Gastrocnemius medialis (tissue), 4 donors: Measurements from ENCODE around the gene ZFP62. TPM values are rescaled to one million over a fixed set of nuclear protein-coding genes. Genes with fewer than 3 reads are reported as not detected.
"Not testable (repeated sequence)": the region's sequence is repeated elsewhere in the genome, so short reads cannot be mapped to it uniquely, and the experiment has no call there.

Source experiments
- ATAC-seq, 2 donors: fragments of 150-250 bp; one replicate each; pipeline ENCODE4 v1.9.1; 2016
- DNase-seq, 2 donors: peaks; one replicate each; pipeline ENCODE4 v3.0.0-alpha.2; 2019
- H3K27ac ChIP-seq, 4 donors: fragments of 200-600 bp; sonication (generic); 1 replicate in 1 of 4; 2 replicates in 3 of 4; pipeline ENCODE4 v1.5.1; 2016 to 2018; ENCODE audit warnings: mild to moderate bottlenecking in 2 of 4, moderate library complexity in 1 of 4
- H3K27me3 ChIP-seq, 3 donors: fragments of 200-600 bp; sonication (generic) in 2 of 3; 1 replicate in 1 of 3; 2 replicates in 2 of 3; pipeline versions ENCODE4 v1.5.1 to v1.6.0; 2016 to 2019; ENCODE audit warnings: mild to moderate bottlenecking in 1 of 3, moderate library complexity in 1 of 3
- H3K36me3 ChIP-seq, 2 donors: fragments of 200-600 bp; sonication (generic) in 1 of 2; one replicate each; pipeline ENCODE4 v1.5.1; 2017 to 2018
- H3K4me1 ChIP-seq, 2 donors: fragments of 200-600 bp; sonication (generic) in 1 of 2; one replicate each; pipeline ENCODE4 v1.5.1; 2016 to 2017; ENCODE audit warnings: mild to moderate bottlenecking in 2 of 2
- H3K4me3 ChIP-seq, 4 donors: fragments of 200-600 bp; sonication (generic) in 3 of 4; 1 replicate in 1 of 4; 2 replicates in 3 of 4; pipeline ENCODE4 v1.5.1; 2016 to 2019; ENCODE audit warnings: mild to moderate bottlenecking in 2 of 4
- H3K9me3 ChIP-seq, 3 donors: fragments of 200-600 bp; sonication (generic) in 2 of 3; 1 replicate in 1 of 3; 2 replicates in 2 of 3; pipeline ENCODE4 v1.5.1; 2016 to 2019
- CTCF ChIP-seq, 5 experiments: fragments of 450-650 bp in 3 of 5; fragments of 200-600 bp in 2 of 5; sonication (generic) in 2 of 5; IDR thresholded peaks in 4 of 5; conservative IDR thresholded peaks in 1 of 5; 1 replicate in 4 of 5; 2 replicates in 1 of 5; pipeline ENCODE4 v1.5.1; 2016 to 2019; ENCODE audit warnings: antibody characterized with exemption in 5 of 5, mild to moderate bottlenecking in 3 of 5, moderate library complexity in 3 of 5
- POLR2A ChIP-seq, 2 donors: fragments of 450-650 bp; IDR thresholded peaks; one replicate each; pipeline ENCODE4 v1.6.1; 2017; ENCODE audit warnings: antibody characterized with exemption in 2 of 2, mild to moderate bottlenecking in 2 of 2, moderate library complexity in 2 of 2
- in situ Hi-C, 4 donors: fragments of 200-750 bp; cut with MboI; loops; one replicate each; pipeline versions ENCODE4 v1.15.0 to v1.8.0; 2017; ENCODE audit warnings: low sequenced_read_pairs in 4 of 4
- intact Hi-C: fragments of 100-400 bp; cut with DNase I; formaldehyde crosslinking; loops from one replicate; pipeline ENCODE4 v1.15.1; 2023; ENCODE audit warnings: low total_unique reads
- total RNA-seq, 4 donors: library from RNA; depleted of rRNA; stranded (reverse); fragments of >200 nt; gene quantifications; one replicate each; pipeline versions ENCODE4 v1.1.0 to v1.2.3, GENCODE V29; 2016

The ZFP62 gene
- total RNA-seq, 4 donors from 2014 or later = 8.9 to 14.7 (median 10.2) TPM

- Histone ChIP-seq H3K36me3 (no peaks in the 10 kb centered on the region), H3K27me3 (no peaks in the 10 kb centered on the region), H3K4me3 (no peak within 1 kb of the TSS), H3K4me1 (no peaks in the 10 kb centered on the region), H3K9me3 (no peaks in the 10 kb centered on the region), H3K27ac (peak within 1 kb of the TSS; percentile 41 to 67 (median 48))
- in situ Hi-C loops (no loop called here), intact Hi-C loops (no loop called here)
- ATAC-seq (peak; percentile 92 to 93), DNase-seq (peak; percentile 7 to 21)
- TF ChIP-seq CTCF (IDR thresholded peaks at IDR 0.05 in 4 of 5, conservative IDR thresholded peaks at IDR 0.05 in 1 of 5) (no peak), POLR2A (IDR thresholded peaks at IDR 0.05) (no peak)
These were observed 37.7 kb upstream of the ZFP62 start, which contains the start of gene BTNL8 for GRCh38 chr5:180898621-180899246. Gene BTNL8, plus strand, starts transcription at chr5:180899159. Its CDS starts 152 bp downstream, at chr5:180899311.

- H3K4me3 ChIP-seq, ATAC-seq, in situ Hi-C loops, H3K4me1 ChIP-seq, H3K27me3 ChIP-seq, DNase-seq, H3K36me3 ChIP-seq, intact Hi-C loops, H3K27ac ChIP-seq, H3K9me3 ChIP-seq: not testable (repeated sequence)
These were observed 34.3 kb upstream of the ZFP62 start for GRCh38 chr5:180895330-180895729.

- Histone ChIP-seq H3K4me1 (no peaks in the 10 kb centered on the region), H3K9me3 (no peaks in the 10 kb centered on the region), H3K4me3 (no peak overlapping the region), H3K27ac (no peak overlapping the region), H3K36me3 (no peaks in the 10 kb centered on the region), H3K27me3 (no peaks in the 10 kb centered on the region)
- TF ChIP-seq CTCF (IDR thresholded peaks at IDR 0.05 in 4 of 5, conservative IDR thresholded peaks at IDR 0.05 in 1 of 5) = no peak
- TF ChIP-seq POLR2A (IDR thresholded peaks at IDR 0.05) = no peak
- ATAC-seq = no peak
- in situ Hi-C loops (no loop called here), intact Hi-C loops (no loop called here)
- no peak for DNase-seq
These were observed 28.3 kb upstream of the ZFP62 start for GRCh38 chr5:180889381-180889780.

- DNase-seq, ATAC-seq, H3K27me3 ChIP-seq, in situ Hi-C loops, H3K9me3 ChIP-seq, H3K36me3 ChIP-seq, H3K4me3 ChIP-seq, intact Hi-C loops, H3K27ac ChIP-seq, H3K4me1 ChIP-seq: not testable (repeated sequence)
These were observed 24.9 kb upstream of the ZFP62 start for GRCh38 chr5:180885845-180886529.

- Histone ChIP-seq H3K36me3 (no peaks in the 10 kb centered on the region), H3K27ac (no peak overlapping the region), H3K4me3 (no peak overlapping the region), H3K27me3 (no peaks in the 10 kb centered on the region), H3K9me3 (no peaks in the 10 kb centered on the region), H3K4me1 (no peaks in the 10 kb centered on the region)
- ATAC-seq (no peak), DNase-seq (no peak)
- TF ChIP-seq POLR2A (IDR thresholded peaks at IDR 0.05) (no peak), CTCF (IDR thresholded peaks at IDR 0.05 in 4 of 5, conservative IDR thresholded peaks at IDR 0.05 in 1 of 5) (no peak)
- intact Hi-C loops = no loop called here
- in situ Hi-C loops = no loop called here
These were observed 14.9 kb upstream of the ZFP62 start for GRCh38 chr5:180875860-180876426.
